H1 (cell line): ENCODE data around the gene OR2T35. TPM values are rescaled to one million over a fixed set of nuclear protein-coding genes. Genes with fewer than 3 reads are reported as not detected.

Experiments
- CTCF ChIA-PET: fragments of 300-600 bp; sonication (Branson Sonifier 250); formaldehyde crosslinking; loops from one replicate; lab custom pipeline; 2021; ENCODE audit not compliant: partially characterized antibody; lab: Charles Lee
- POLR2A ChIA-PET: fragments of 300-600 bp; sonication (Branson Sonifier 250); formaldehyde crosslinking; loops from one replicate; lab custom pipeline; 2021; ENCODE audit warnings: inconsistent platforms; ENCODE audit not compliant: partially characterized antibody; lab: Charles Lee
- DNase-seq, 2 experiments: peaks; one replicate each; pipeline versions ENCODE4 v3.0.0 to v3.0.0-alpha.2; 2010 to 2022; ENCODE audit warnings: low spot score in 2 of 2, low read depth in 1 of 2, mixed read lengths in 1 of 2
- FAIRE-seq: peaks from 2 replicates; lab custom pipeline; 2011; peaks lifted over from hg19 to GRCh38; lab: Jason Lieb, UNC
- H2AFZ ChIP-seq: 2 replicates; pipeline ENCODE4 v1.8.1; 2012; ENCODE audit warnings: low read length, inconsistent platforms
- H2AK5ac ChIP-seq: 2 replicates; pipeline ENCODE4 v1.6.1; 2013; ENCODE audit warnings: low read depth, low read length
- H2BK120ac ChIP-seq: replicated peaks from 2 replicates; pipeline ENCODE3; 2013; ENCODE audit warnings: low read depth, low read length, inconsistent platforms
- H2BK12ac ChIP-seq: 2 replicates; pipeline ENCODE4 v1.6.1; 2013; ENCODE audit warnings: low read depth, low read length
- H2BK15ac ChIP-seq: 2 replicates; pipeline ENCODE4 v1.6.1; 2013; ENCODE audit warnings: low read length
- H2BK20ac ChIP-seq: 2 replicates; pipeline ENCODE4 v1.6.1; 2013; ENCODE audit warnings: low read length
- H2BK5ac ChIP-seq: 2 replicates; pipeline ENCODE4 v1.6.1; 2013; ENCODE audit warnings: low read depth, low read length
- H3K14ac ChIP-seq: 2 replicates; pipeline ENCODE4 v1.6.1; 2013; ENCODE audit warnings: inconsistent platforms; ENCODE audit not compliant: insufficient read length
- H3K18ac ChIP-seq: 2 replicates; pipeline ENCODE4 v1.6.1; 2013; ENCODE audit warnings: low read length; ENCODE audit errors: extremely low read depth
- H3K23ac ChIP-seq: 2 replicates; pipeline ENCODE4 v1.6.1; 2013; ENCODE audit warnings: inconsistent platforms; ENCODE audit not compliant: insufficient read length
- H3K23me2 ChIP-seq: 2 replicates; pipeline ENCODE4 v1.6.1; 2013; ENCODE audit warnings: low read depth, low read length
- H3K27ac ChIP-seq: 2 replicates; pipeline ENCODE4 v1.6.1; 2011; ENCODE audit warnings: low read depth, low read length, inconsistent platforms
- H3K27me3 ChIP-seq, 4 experiments: replicated peaks in 1 of 4; 1 replicate in 1 of 4; 2 replicates in 3 of 4; pipeline versions ENCODE4 v1.6.1 to v1.8.1; 2011 to 2013; ENCODE audit warnings: low read length in 3 of 4, mild to moderate bottlenecking in 3 of 4, inconsistent platforms in 2 of 4, mixed read lengths in 2 of 4, moderate library complexity in 1 of 4; ENCODE audit not compliant: control insufficient read depth in 3 of 4, insufficient read depth in 3 of 4; ENCODE audit errors: extremely low read depth in 1 of 4
- H3K36me3 ChIP-seq, 4 experiments: 2 replicates each; pipeline versions ENCODE4 v1.6.1 to v1.8.1; 2011 to 2013; ENCODE audit warnings: mild to moderate bottlenecking in 4 of 4, low read length in 3 of 4, moderate library complexity in 2 of 4, control low read depth in 1 of 4, inconsistent platforms in 1 of 4; ENCODE audit not compliant: insufficient read depth in 4 of 4, control insufficient read depth in 2 of 4
- H3K4ac ChIP-seq: replicated peaks from 2 replicates; pipeline ENCODE3; 2013; ENCODE audit warnings: low read length, low read depth, mixed read lengths, inconsistent platforms; ENCODE audit not compliant: insufficient read length
- H3K4me1 ChIP-seq, 4 experiments: replicated peaks in 1 of 4; 1 replicate in 1 of 4; 2 replicates in 3 of 4; pipeline versions ENCODE4 v1.6.1 to v1.8.1; 2011 to 2013; ENCODE audit warnings: low read length in 3 of 4, inconsistent platforms in 2 of 4, mixed read lengths in 1 of 4; ENCODE audit not compliant: insufficient read depth in 4 of 4, control insufficient read depth in 3 of 4
- H3K4me2 ChIP-seq, 2 experiments: 2 replicates each; pipeline versions ENCODE4 v1.6.1 to v1.8.1; 2011 to 2013; ENCODE audit warnings: low read depth in 2 of 2, low read length in 2 of 2, control low read depth in 1 of 2, inconsistent platforms in 1 of 2, mild to moderate bottlenecking in 1 of 2; ENCODE audit not compliant: insufficient read depth in 1 of 2
- H3K4me3 ChIP-seq, 4 experiments: fragments of 200-600, 300-600 bp in 1 of 4; sonication (generic), shearing (Covaris generic), sonication (Bioruptor Twin) in 1 of 4; 2 replicates each; pipeline versions ENCODE4 v1.5.1 to v1.8.1; 2011 to 2016; ENCODE audit warnings: low read length in 4 of 4, low read depth in 3 of 4, control low read depth in 2 of 4, inconsistent platforms in 2 of 4, mild to moderate bottlenecking in 2 of 4, mixed read lengths in 1 of 4, moderate library complexity in 1 of 4; ENCODE audit not compliant: insufficient read depth in 2 of 4; ENCODE audit errors: extremely low read depth in 1 of 4
- H3K56ac ChIP-seq: replicated peaks from 2 replicates; pipeline ENCODE3; 2013; ENCODE audit warnings: low read depth, mild to moderate bottlenecking, mixed read lengths, low read length, inconsistent platforms; ENCODE audit not compliant: insufficient read length
- H3K79me1 ChIP-seq: 2 replicates; pipeline ENCODE4 v1.6.1; 2013; ENCODE audit warnings: low read depth, low read length, control low read depth
- H3K79me2 ChIP-seq, 2 experiments: 2 replicates each; pipeline versions ENCODE4 v1.6.1 to v1.8.1; 2012 to 2013; ENCODE audit warnings: low read length in 2 of 2, mild to moderate bottlenecking in 2 of 2, inconsistent platforms in 1 of 2; ENCODE audit not compliant: insufficient read depth in 2 of 2, control insufficient read depth in 1 of 2
- H3K9ac ChIP-seq, 4 experiments: replicated peaks in 1 of 4; 1 replicate in 1 of 4; 2 replicates in 3 of 4; pipeline versions ENCODE4 v1.6.1 to v1.8.1; 2011 to 2013; ENCODE audit warnings: low read depth in 3 of 4, low read length in 3 of 4, control low read depth in 2 of 4, mild to moderate bottlenecking in 2 of 4, moderate library complexity in 2 of 4, inconsistent platforms in 1 of 4; ENCODE audit errors: extremely low read depth in 1 of 4
- H3K9me3 ChIP-seq, 2 experiments: 2 replicates each; pipeline versions ENCODE4 v1.6.1 to v1.8.1; 2012 to 2013; ENCODE audit warnings: mild to moderate bottlenecking in 2 of 2, moderate library complexity in 2 of 2, control low read depth in 1 of 2, inconsistent platforms in 1 of 2, low read depth in 1 of 2, low read length in 1 of 2, mixed read lengths in 1 of 2; ENCODE audit not compliant: insufficient read depth in 2 of 2
- H4K20me1 ChIP-seq, 2 experiments: replicated peaks in 1 of 2; 2 replicates each; pipeline versions ENCODE3 to v1.8.1; 2011 to 2013; ENCODE audit warnings: inconsistent platforms in 2 of 2, low read length in 2 of 2, mild to moderate bottlenecking in 1 of 2; ENCODE audit not compliant: insufficient read depth in 2 of 2, control insufficient read depth in 1 of 2
- H4K5ac ChIP-seq: 2 replicates; pipeline ENCODE4 v1.6.1; 2013; ENCODE audit warnings: low read length, low read depth, mixed read lengths, inconsistent platforms; ENCODE audit not compliant: insufficient read length
- H4K8ac ChIP-seq: 2 replicates; pipeline ENCODE4 v1.8.0; 2013; ENCODE audit warnings: mild to moderate bottlenecking, moderate library complexity, low read length, inconsistent platforms; ENCODE audit not compliant: insufficient read depth; ENCODE audit errors: extremely low read depth
- H4K91ac ChIP-seq: replicated peaks from 2 replicates; pipeline ENCODE3; 2013; ENCODE audit warnings: low read length, mixed read lengths, inconsistent platforms; ENCODE audit not compliant: insufficient read length
- ATF2 ChIP-seq: IDR thresholded peaks from 2 replicates; pipeline ENCODE4 v1.6.1; 2012; ENCODE audit warnings: low read length, inconsistent platforms
- CBX8 ChIP-seq: fragments of 300-800, 300-1000 bp; sonication (generic); IDR thresholded peaks from 2 replicates; pipeline ENCODE4 v1.7.1; 2016; ENCODE audit warnings: low read depth, low read length, borderline replicate concordance
- CHD1 ChIP-seq: IDR thresholded peaks from 2 replicates; pipeline ENCODE4 v1.6.1; 2012; ENCODE audit warnings: low read depth, low read length, improper control_type of control experiment
- EP300 ChIP-seq, 2 experiments: IDR thresholded peaks; 1 replicate in 1 of 2; 2 replicates in 1 of 2; pipeline ENCODE4 v1.6.1; 2011 to 2012; ENCODE audit warnings: low read depth in 2 of 2, low read length in 2 of 2, mild to moderate bottlenecking in 2 of 2, borderline replicate concordance in 1 of 2, inconsistent platforms in 1 of 2, moderate library complexity in 1 of 2
- HDAC6 ChIP-seq: IDR thresholded peaks from one replicate; pipeline ENCODE4 v1.7.1; 2012; ENCODE audit warnings: low read depth, mild to moderate bottlenecking, inconsistent platforms, low read length, moderate library complexity
- KDM1A ChIP-seq: fragments of 200-600, 300-600 bp; sonication (generic); IDR thresholded peaks from 2 replicates; pipeline ENCODE4 v1.7.1; 2016; ENCODE audit warnings: mild to moderate bottlenecking, low read length, borderline replicate concordance
- KDM5A ChIP-seq: fragments of 200-600 bp; IDR thresholded peaks from 2 replicates; pipeline ENCODE4 v1.7.1; 2012; ENCODE audit warnings: mild to moderate bottlenecking, low read length, inconsistent platforms, mixed read lengths
- NANOG ChIP-seq: IDR thresholded peaks from 2 replicates; pipeline ENCODE4 v1.6.1; 2011; ENCODE audit warnings: low read length, low read depth, mild to moderate bottlenecking, inconsistent platforms; ENCODE audit not compliant: insufficient read depth, poor library complexity, severe bottlenecking
- RAD21 ChIP-seq, 2 experiments: IDR thresholded peaks in 1 of 2; conservative IDR thresholded peaks in 1 of 2; 2 replicates each; pipeline ENCODE4 v1.6.1; 2011; ENCODE audit warnings: low read depth in 2 of 2, low read length in 2 of 2, improper control_type of control experiment in 1 of 2, inconsistent platforms in 1 of 2, mild to moderate bottlenecking in 1 of 2, moderate library complexity in 1 of 2
- RFX5 ChIP-seq: IDR thresholded peaks from 2 replicates; pipeline ENCODE4 v1.6.1; 2011; ENCODE audit warnings: low read depth, low read length, improper control_type of control experiment, borderline replicate concordance
- TAF7 ChIP-seq: optimal IDR thresholded peaks from 2 replicates; pipeline ENCODE3; 2011; ENCODE audit warnings: low read depth, mild to moderate bottlenecking, inconsistent platforms, low read length, moderate library complexity, borderline replicate concordance
- whole genome bisulfite sequencing, 2 experiments: shearing (Covaris generic) in 1 of 2; methylation state at CpG; one replicate each; pipeline versions ENCODE4 v1.1.6 to v1.1.7; 2013 to 2015; ENCODE audit warnings: low lambda C conversion rate in 2 of 2, mixed read lengths in 2 of 2, inconsistent platforms in 1 of 2, low coverage in 1 of 2, missing lambda C conversion rate in 1 of 2; ENCODE audit not compliant: insufficient replicate concordance in 2 of 2, insufficient coverage in 1 of 2, insufficient read length in 1 of 2; ENCODE audit errors: extremely low coverage in 1 of 2, missing lambda C conversion rate in 1 of 2; 5-methylcytosine and 5-hydroxymethylcytosine counted together
- polyA plus RNA-seq, 7 experiments: library from polyadenylated mRNA; depleted of rRNA in 3 of 7; stranded (reverse) in 5 of 7; unstranded in 2 of 7; fragments of >200 nt in 5 of 7; fragments of 200-250 nt in 2 of 7; gene quantifications; 1 replicate in 5 of 7; 2 replicates in 1 of 7; 4 replicates in 1 of 7; pipeline versions ENCODE4 v1.2.1 to v1.2.3, GENCODE V29; 2011 to 2013; ENCODE audit warnings: missing spikeins in 2 of 7, mixed read lengths in 2 of 7
- total RNA-seq: library from RNA; stranded (reverse); fragmentation: NEBNext Ultra II Directional; extraction: Animal tissue kit (Norgen Biotek cat#: 25700); gene quantifications from 2 replicates; pipeline ENCODE4 v1.2.1, GENCODE V29; 2021
- TF ChIP-seq, protein P1 (sequence below): IDR thresholded peaks from 2 replicates; pipeline ENCODE4 v1.6.1; 2012; ENCODE audit warnings: inconsistent platforms

The OR2T35 gene
- total and polyA plus RNA-seq, 2 of the 8 experiments (the other 6 are each of a cell fraction or from before 2014, with no cell fraction given): not detected

GRCh38 chr1:248618119-248618518 lies 27.0 kb downstream of the OR2T35 start:
- Histone ChIP-seq H2AK5ac (no peak overlapping the region), H3K79me2 (no peaks in the 10 kb centered on the region), H2BK5ac (no peak overlapping the region), H3K79me1 (no peaks in the 10 kb centered on the region), H3K9me3 (peaks cover 48 to 64% of the 10 kb centered on the region in 2 experiments), H3K4me2 (no peak overlapping the region), H3K9ac (no peak overlapping the region), H3K23ac (no peak overlapping the region), H3K4me3 (no peak overlapping the region), H3K36me3 (no peaks in the 10 kb centered on the region), H2BK20ac (no peak overlapping the region), H3K27ac (no peak overlapping the region), H3K4me1 (no peaks in the 10 kb centered on the region), H4K20me1 (no peaks in the 10 kb centered on the region), H2AFZ (no peak overlapping the region), H4K8ac (no peak overlapping the region), H3K18ac (no peak overlapping the region), H3K14ac (no peak overlapping the region), H3K4ac (no peak overlapping the region), H2BK15ac (no peak overlapping the region), H4K91ac (no peak overlapping the region), H2BK120ac (no peak overlapping the region), H4K5ac (no peak overlapping the region), H3K27me3 (peaks cover 0 to 1% (median 0%) of the 10 kb centered on the region in 4 experiments; a peak in 1 of 7 replicates), H2BK12ac (no peak overlapping the region), H3K56ac (no peak overlapping the region), H3K23me2 (no peaks in the 10 kb centered on the region)
- DNase-seq (no peak), FAIRE-seq (no peak)
- 80% methylated on average over 7 of the region's 7 CpGs; no CpG with 5 or more reads in 1 of the 2 experiments for WGBS, 2 experiments
- ChIA-PET POLR2A (no interaction called here), CTCF (no interaction called here)
- TF ChIP-seq KDM5A (no peak), EP300 (IDR thresholded peaks at IDR 0.05; ENCODE audit: borderline replicate concordance in 1 of 2, low read depth in 2 of 2, low read length in 2 of 2) (no peak), KDM1A (no peak), CHD1 (no peak), CBX8 (no peak), RAD21 (IDR thresholded peaks at IDR 0.05 in 1 of 2, conservative IDR thresholded peaks at IDR 0.05 in 1 of 2; ENCODE audit: low read depth in 2 of 2, low read length in 2 of 2) (no peak), ATF2 (no peak), RFX5 (no peak), HDAC6 (no peak), NANOG (no peak), TAF7 (no peak)
- TF ChIP-seq, protein P1, sequence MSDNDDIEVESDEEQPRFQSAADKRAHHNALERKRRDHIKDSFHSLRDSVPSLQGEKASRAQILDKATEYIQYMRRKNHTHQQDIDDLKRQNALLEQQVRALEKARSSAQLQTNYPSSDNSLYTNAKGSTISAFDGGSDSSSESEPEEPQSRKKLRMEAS: no peak
